ENCODE measurements around the gene SH3GLB1. TPM values are rescaled to one million over a fixed set of nuclear protein-coding genes. Genes with fewer than 3 reads are reported as not detected.

The SH3GLB1 gene
- total RNA-seq, 1 experiment from 2014 or later = 36.6 TPM

DNA sequence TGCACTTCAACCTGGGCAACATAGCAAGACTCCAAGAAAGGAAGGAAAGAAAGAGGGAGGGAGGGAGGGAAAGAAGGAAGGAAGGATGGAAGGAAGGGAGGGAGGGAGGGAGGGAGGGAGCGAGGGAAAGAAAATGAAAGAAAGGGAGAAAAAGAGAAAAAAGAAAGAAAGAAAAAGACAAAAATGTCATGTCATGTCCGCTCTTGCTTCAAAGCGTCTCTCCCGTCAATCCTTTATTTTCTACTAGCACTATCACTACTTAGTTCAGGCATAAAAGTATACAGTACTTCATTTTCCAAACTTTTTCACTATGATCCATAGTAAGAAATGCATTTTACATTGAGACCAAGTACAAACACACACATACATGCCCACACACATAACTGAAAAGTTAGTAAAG, 64.7 kb downstream of the SH3GLB1 start:
- Mint-ChIP-seq H3K27ac (no peak overlapping the region), H3K9me3 (peaks cover 0 to 7% of the 10 kb centered on the region in 2 experiments; a peak in 1 of 5 replicates), H3K4me3 (no peak overlapping the region), H3K4me1 (peaks cover 5% of the 10 kb centered on the region in 2 experiments), H3K27me3 (ENCODE audit: low read depth) (peaks cover 3% of the 10 kb centered on the region), H3K36me3 (ENCODE audit: insufficient read depth in 1 of 3, low read depth in 3 of 3) (peaks cover 0 to 3% (median 0%) of the 10 kb centered on the region in 3 experiments; a peak in 2 of 7 replicates)
- H2AFZ ChIP-seq (ENCODE audit: low read length) = no peak overlapping the region
- no peak overlapping the region for H3K9ac ChIP-seq (ENCODE audit: extremely low read depth, insufficient read length, low read length)
- no peak overlapping the region for H3K14ac ChIP-seq (ENCODE audit: insufficient read depth, low read length)
- H3K79me2 ChIP-seq (ENCODE audit: insufficient read depth, low read length) = no peaks in the 10 kb centered on the region
- no peak overlapping the region for H2BK20ac ChIP-seq (ENCODE audit: low read depth, low read length, poor library complexity, severe bottlenecking)
- no peaks in the 10 kb centered on the region for H3K27me3 ChIP-seq (ENCODE audit: insufficient read depth, low read length)
- TF ChIP-seq, protein P1, sequence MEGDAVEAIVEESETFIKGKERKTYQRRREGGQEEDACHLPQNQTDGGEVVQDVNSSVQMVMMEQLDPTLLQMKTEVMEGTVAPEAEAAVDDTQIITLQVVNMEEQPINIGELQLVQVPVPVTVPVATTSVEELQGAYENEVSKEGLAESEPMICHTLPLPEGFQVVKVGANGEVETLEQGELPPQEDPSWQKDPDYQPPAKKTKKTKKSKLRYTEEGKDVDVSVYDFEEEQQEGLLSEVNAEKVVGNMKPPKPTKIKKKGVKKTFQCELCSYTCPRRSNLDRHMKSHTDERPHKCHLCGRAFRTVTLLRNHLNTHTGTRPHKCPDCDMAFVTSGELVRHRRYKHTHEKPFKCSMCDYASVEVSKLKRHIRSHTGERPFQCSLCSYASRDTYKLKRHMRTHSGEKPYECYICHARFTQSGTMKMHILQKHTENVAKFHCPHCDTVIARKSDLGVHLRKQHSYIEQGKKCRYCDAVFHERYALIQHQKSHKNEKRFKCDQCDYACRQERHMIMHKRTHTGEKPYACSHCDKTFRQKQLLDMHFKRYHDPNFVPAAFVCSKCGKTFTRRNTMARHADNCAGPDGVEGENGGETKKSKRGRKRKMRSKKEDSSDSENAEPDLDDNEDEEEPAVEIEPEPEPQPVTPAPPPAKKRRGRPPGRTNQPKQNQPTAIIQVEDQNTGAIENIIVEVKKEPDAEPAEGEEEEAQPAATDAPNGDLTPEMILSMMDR (conservative IDR thresholded peaks at IDR 0.05) = no peak
- H3K18ac ChIP-seq (ENCODE audit: insufficient read length, low read depth, low read length) = no peak overlapping the region
- H3K56ac ChIP-seq (ENCODE audit: insufficient read length, low read depth, low read length) = no peak overlapping the region
- no peaks in the 10 kb centered on the region for H4K20me1 ChIP-seq (ENCODE audit: control insufficient read depth, insufficient read depth, insufficient read length)
- H4K5ac ChIP-seq (ENCODE audit: insufficient read length, low read depth, low read length) = no peak overlapping the region
- no peak overlapping the region for H4K8ac ChIP-seq (replicated peaks; ENCODE audit: insufficient read length, low read depth, low read length)
- no peak overlapping the region for H2BK12ac ChIP-seq (ENCODE audit: insufficient read length, low read depth, low read length)
- no peak overlapping the region for H2AK5ac ChIP-seq (ENCODE audit: insufficient read length, low read length)
- no peak overlapping the region for H3K4me2 ChIP-seq (ENCODE audit: insufficient read depth, insufficient read length, low read length)
- H3K9me3 ChIP-seq (ENCODE audit: control insufficient read depth, low read depth, low read length) = peaks cover 5% of the 10 kb centered on the region
- H3K23ac ChIP-seq (ENCODE audit: insufficient read length, low read depth, low read length) = no peak overlapping the region
- no peak for DNase-seq
- H2BK5ac ChIP-seq (ENCODE audit: insufficient read length, low read length) = no peak overlapping the region
- H3K4ac ChIP-seq (ENCODE audit: low read depth, low read length) = no peak overlapping the region
- H2BK15ac ChIP-seq (ENCODE audit: low read depth, low read length) = no peak overlapping the region
- H3T11ph ChIP-seq (ENCODE audit: low read length) = no peak overlapping the region
- H2BK120ac ChIP-seq (ENCODE audit: low read depth, low read length, poor library complexity, severe bottlenecking) = no peak overlapping the region
- WGBS (ENCODE audit: extremely low coverage, insufficient read length, low lambda C conversion rate) = no CpG with 5 or more reads among the region's 4 CpGs
- H3K27ac ChIP-seq (ENCODE audit: insufficient read length, low read depth, low read length) = no peak overlapping the region
- H4K91ac ChIP-seq (ENCODE audit: insufficient read length, low read depth, low read length) = no peak overlapping the region
- no peaks in the 10 kb centered on the region for H3K79me1 ChIP-seq (ENCODE audit: insufficient read depth, low read depth, low read length, poor library complexity, severe bottlenecking)
- peaks cover 3% of the 10 kb centered on the region; the same call in 1 of the 2 replicates for H3K4me1 ChIP-seq (ENCODE audit: insufficient read depth, low read length)
- H3K23me2 ChIP-seq (ENCODE audit: insufficient read length, low read depth, low read length, poor library complexity, severe bottlenecking) = no peaks in the 10 kb centered on the region

Data from H9 (cell line).